ENCODE measurements around the gene CLDN12.
"Not testable (repeated sequence)": the region's sequence is repeated elsewhere in the genome, so short reads cannot be mapped to it uniquely, and the experiment has no call there.

Gene CLDN12

GRCh38 chr7:90425376-90425775, 22.1 kb downstream of the CLDN12 start:
- in situ Hi-C loops (cut with HindIII; ENCODE audit: low pct_ligation_motif_present, low pct_unique_long_range_greater_than_20kb, low sequenced_read_pairs), result no loop called here
- DNase-seq, result no peak

- no peak for DNase-seq
- in situ Hi-C loops (cut with HindIII; ENCODE audit: low pct_ligation_motif_present, low pct_unique_long_range_greater_than_20kb, low sequenced_read_pairs), result no loop called here
Measured at GRCh38 chr7:90430614-90431460, 27.6 kb downstream of the CLDN12 start.

GRCh38 chr7:90432752-90433151, 29.5 kb downstream of the CLDN12 start:
- no peak for DNase-seq
- in situ Hi-C loops (cut with HindIII; ENCODE audit: low pct_ligation_motif_present, low pct_unique_long_range_greater_than_20kb, low sequenced_read_pairs), result no loop called here

- in situ Hi-C loops (cut with HindIII; ENCODE audit: low pct_ligation_motif_present, low pct_unique_long_range_greater_than_20kb, low sequenced_read_pairs), result no loop called here
- DNase-seq, result no peak
Measured at GRCh38 chr7:90433221-90433620, 30.0 kb downstream of the CLDN12 start.

GRCh38 chr7:90445633-90446032, 42.4 kb downstream of the CLDN12 start:
- in situ Hi-C loops (cut with HindIII; ENCODE audit: low pct_ligation_motif_present, low pct_unique_long_range_greater_than_20kb, low sequenced_read_pairs), result no loop called here
- DNase-seq, result no peak

GRCh38 chr7:90446137-90446899, 43.1 kb downstream of the CLDN12 start:
- DNase-seq, result no peak
- in situ Hi-C loops (cut with HindIII; ENCODE audit: low pct_ligation_motif_present, low pct_unique_long_range_greater_than_20kb, low sequenced_read_pairs), result no loop called here

GRCh38 chr7:90453259-90453891, 50.1 kb downstream of the CLDN12 start:
- DNase-seq, result no peak
- in situ Hi-C loops (cut with HindIII; ENCODE audit: low pct_ligation_motif_present, low pct_unique_long_range_greater_than_20kb, low sequenced_read_pairs), result no loop called here

GRCh38 chr7:90453931-90454330, 50.7 kb downstream of the CLDN12 start:
- no peak for DNase-seq
- in situ Hi-C loops (cut with HindIII; ENCODE audit: low pct_ligation_motif_present, low pct_unique_long_range_greater_than_20kb, low sequenced_read_pairs), result no loop called here

- in situ Hi-C loops (cut with HindIII; ENCODE audit: low pct_ligation_motif_present, low pct_unique_long_range_greater_than_20kb, low sequenced_read_pairs), result no loop called here
- peak; percentile 72 for DNase-seq
Measured at GRCh38 chr7:90455163-90456030, 52.1 kb downstream of the CLDN12 start.

- in situ Hi-C loops (cut with HindIII; ENCODE audit: low pct_ligation_motif_present, low pct_unique_long_range_greater_than_20kb, low sequenced_read_pairs), result no loop called here
- no peak for DNase-seq
Measured at GRCh38 chr7:90458104-90458503, 54.8 kb downstream of the CLDN12 start.

GRCh38 chr7:90459888-90460287, 56.6 kb downstream of the CLDN12 start:
- DNase-seq, result no peak
- in situ Hi-C loops (cut with HindIII; ENCODE audit: low pct_ligation_motif_present, low pct_unique_long_range_greater_than_20kb, low sequenced_read_pairs), result no loop called here

- in situ Hi-C loops (cut with HindIII; ENCODE audit: low pct_ligation_motif_present, low pct_unique_long_range_greater_than_20kb, low sequenced_read_pairs), result no loop called here
Measured at GRCh38 chr7:90461219-90461618, 58.0 kb downstream of the CLDN12 start.

GRCh38 chr7:90463151-90463628, 59.9 kb downstream of the CLDN12 start:
- DNase-seq, result peak; percentile 69
- in situ Hi-C loops (cut with HindIII; ENCODE audit: low pct_ligation_motif_present, low pct_unique_long_range_greater_than_20kb, low sequenced_read_pairs), result not testable (repeated sequence)

More at GRCh38 chr7:90461219-90461618, 58.0 kb downstream of the CLDN12 start:
- DNase-seq, result no peak
